Hepatocyte (in vitro differentiated cells): Measurements from ENCODE around the gene F9. TPM values are rescaled to one million over a fixed set of nuclear protein-coding genes. Genes with fewer than 3 reads are reported as not detected.

Experiments used
- DNase-seq: peaks from one replicate; pipeline ENCODE4 v3.0.0-alpha.2; 2016; ENCODE audit warnings: low spot score
- H2AFZ ChIP-seq: fragments of 200-600 bp; sonication (generic); 2 replicates; pipeline ENCODE4 v1.6.0; 2016; ENCODE audit warnings: antibody characterized with exemption, mild to moderate bottlenecking
- H3K27ac ChIP-seq: fragments of 200-600 bp; sonication (generic); 2 replicates; pipeline ENCODE4 v1.5.1; 2016; ENCODE audit warnings: mild to moderate bottlenecking
- H3K27me3 ChIP-seq: fragments of 200-600 bp; sonication (generic); 2 replicates; pipeline ENCODE4 v1.6.1; 2016
- H3K36me3 ChIP-seq: fragments of 200-600 bp; sonication (generic); replicated peaks from 2 replicates; pipeline ENCODE4 v1.5.1; 2016; ENCODE audit warnings: low read depth; ENCODE audit not compliant: insufficient read depth
- H3K4me1 ChIP-seq: fragments of 200-600 bp; sonication (generic); 2 replicates; pipeline ENCODE4 v1.5.1; 2016; ENCODE audit warnings: mild to moderate bottlenecking, moderate library complexity; ENCODE audit not compliant: insufficient read depth
- H3K4me2 ChIP-seq: fragments of 200-600 bp; sonication (generic); 2 replicates; pipeline ENCODE4 v1.6.0; 2016
- H3K4me3 ChIP-seq: fragments of 200-600 bp; sonication (generic); 2 replicates; pipeline ENCODE4 v1.5.1; 2016; ENCODE audit warnings: mild to moderate bottlenecking
- H3K79me2 ChIP-seq: fragments of 200-600 bp; sonication (generic); 2 replicates; pipeline ENCODE4 v1.6.0; 2017; ENCODE audit warnings: mild to moderate bottlenecking
- H3K9me2 ChIP-seq: fragments of 200-600 bp; sonication (generic); replicated peaks from 2 replicates; pipeline ENCODE4 v1.6.0; 2017; ENCODE audit warnings: mild to moderate bottlenecking; ENCODE audit not compliant: insufficient read depth
- H3K9me3 ChIP-seq: fragments of 200-600 bp; sonication (generic); 2 replicates; pipeline ENCODE4 v1.5.1; 2016; ENCODE audit warnings: low read depth, mild to moderate bottlenecking
- H4K20me1 ChIP-seq: fragments of 200-600 bp; sonication (generic); 2 replicates; pipeline ENCODE4 v1.6.0; 2016; ENCODE audit warnings: mild to moderate bottlenecking; ENCODE audit not compliant: insufficient read depth, poor library complexity, severe bottlenecking
- CTCF ChIP-seq: fragments of 200-600 bp; sonication (generic); IDR thresholded peaks from 2 replicates; pipeline ENCODE4 v1.5.1; 2016; ENCODE audit warnings: antibody characterized with exemption, mild to moderate bottlenecking; ENCODE audit not compliant: poor library complexity
- EZH2 ChIP-seq: fragments of 200-600 bp; sonication (generic); IDR thresholded peaks from 2 replicates; pipeline ENCODE4 v1.6.1; 2016; ENCODE audit warnings: antibody characterized with exemption, mild to moderate bottlenecking, borderline replicate concordance
- EZH2phosphoT487 ChIP-seq: fragments of 200-600 bp; sonication (generic); IDR thresholded peaks from one replicate; pipeline ENCODE4 v1.6.1; 2018; ENCODE audit warnings: antibody characterized with exemption, mild to moderate bottlenecking, low read depth, moderate library complexity; ENCODE audit not compliant: unreplicated experiment, severe bottlenecking
- WGBS: methylation state at CpG from one replicate; pipeline ENCODE4 v1.1.6; 2016; ENCODE audit warnings: low lambda C conversion rate; ENCODE audit errors: missing lambda C conversion rate; 5-methylcytosine and 5-hydroxymethylcytosine counted together
- polyA plus RNA-seq: library from polyadenylated mRNA; unstranded; fragments of >200 nt; fragmentation: Nextera tagmentation; extraction: Ambion mirVana; gene quantifications from 2 replicates; pipeline ENCODE4 v1.2.1, GENCODE V29; 2016
- total RNA-seq: library from RNA; depleted of rRNA; stranded (reverse); fragments of >200 nt; gene quantifications from 2 replicates; pipeline ENCODE4 v1.2.3, GENCODE V29; 2014

The F9 gene
- total and polyA plus RNA-seq, 2 experiments from 2014 or later = 2.8 to 13.0 TPM

- WGBS = 35% methylated on average over 4 of the region's 4 CpGs
- no peak overlapping the region for H3K4me3 ChIP-seq
- DNase-seq = no peak
- H3K9me3 ChIP-seq = no peaks in the 10 kb centered on the region
- H3K79me2 ChIP-seq = no peaks in the 10 kb centered on the region
- H3K4me2 ChIP-seq = no peak overlapping the region
- H3K27ac ChIP-seq = no peak overlapping the region
- no peaks in the 10 kb centered on the region for H3K36me3 ChIP-seq
- TF ChIP-seq EZH2phosphoT487 = no peak
- no peak for TF ChIP-seq CTCF
- TF ChIP-seq EZH2 = no peak
- H3K4me1 ChIP-seq = no peaks in the 10 kb centered on the region
- H2AFZ ChIP-seq = no peak overlapping the region
- H3K9me2 ChIP-seq = no peaks in the 10 kb centered on the region
- no peaks in the 10 kb centered on the region for H3K27me3 ChIP-seq
- H4K20me1 ChIP-seq = no peaks in the 10 kb centered on the region
Measured at GRCh38 chrX:139596068-139596467, 65.5 kb downstream of the F9 start.

- H3K36me3 ChIP-seq = no peaks in the 10 kb centered on the region
- H3K27me3 ChIP-seq = no peaks in the 10 kb centered on the region
- H3K9me3 ChIP-seq = no peaks in the 10 kb centered on the region
- no peaks in the 10 kb centered on the region for H3K9me2 ChIP-seq
- 60% methylated on average over 1 of the region's 1 CpG for WGBS
- H3K4me2 ChIP-seq = no peak overlapping the region
- TF ChIP-seq EZH2 = no peak
- TF ChIP-seq EZH2phosphoT487 = no peak
- H4K20me1 ChIP-seq = no peaks in the 10 kb centered on the region
- H3K79me2 ChIP-seq = no peaks in the 10 kb centered on the region
- no peak overlapping the region for H3K4me3 ChIP-seq
- no peaks in the 10 kb centered on the region for H3K4me1 ChIP-seq
- H3K27ac ChIP-seq = no peak overlapping the region
- no peak for DNase-seq
- H2AFZ ChIP-seq = no peak overlapping the region
Measured at GRCh38 chrX:139600105-139600504, 69.6 kb downstream of the F9 start.

Other genes starting within 250 kb of the F9 start
- gene MCF2, start 177.4 kb downstream of the F9 start, total RNA-seq = 0.13 TPM in 1 of 2 replicates, not detected in the other
- gene MCF2, start 177.4 kb downstream of the F9 start, polyA plus RNA-seq = not detected in 2 replicates